PC-3 (cell line): ENCODE data around the gene DPYSL3. TPM values are rescaled to one million over a fixed set of nuclear protein-coding genes. Genes with fewer than 3 reads are reported as not detected.

Experiments
- ATAC-seq: fragments of 200-7000 bp; cut with Tn5 transposase; 2 replicates; pipeline ENCODE4 v1.9.1; 2020; ENCODE audit warnings: mild to moderate bottlenecking, moderate library complexity
- BruUV-seq: library from RNA; stranded (reverse); fragments of 400-500 nt; replicated peaks from 2 replicates; lab custom pipeline; 2021; lab: Mats Ljungman, UMichigan
- CTCF ChIA-PET: fragments of 300-600 bp; sonication (Branson Sonifier 250); formaldehyde crosslinking; loops from one replicate; lab custom pipeline; 2022; ENCODE audit warnings: antibody characterized with exemption; lab: Charles Lee
- POLR2A ChIA-PET: fragments of 300-600 bp; sonication (Branson Sonifier 250); formaldehyde crosslinking; loops from one replicate; lab custom pipeline; 2022; ENCODE audit warnings: antibody characterized with exemption; ENCODE audit not compliant: unreplicated experiment; lab: Charles Lee
- DNase-seq: peaks from one replicate; pipeline ENCODE4 v3.0.0-alpha.2; 2015
- H2AFZ ChIP-seq: fragments of 300-600 bp; sonication (generic); 2 replicates; pipeline ENCODE4 v1.6.0; 2016; ENCODE audit warnings: antibody characterized with exemption, low read length
- H3F3A ChIP-seq: fragments of 300-600 bp; sonication (generic); one replicate; pipeline ENCODE4 v1.6.0; 2017; ENCODE audit warnings: antibody characterized with exemption, low read length, control low read depth, mild to moderate bottlenecking; ENCODE audit not compliant: unreplicated experiment
- H3K27ac ChIP-seq: fragments of 300-600 bp; sonication (generic); 2 replicates; pipeline ENCODE4 v1.5.1; 2016; ENCODE audit warnings: mild to moderate bottlenecking, low read length
- H3K27me3 ChIP-seq: fragments of 300-600 bp; sonication (generic); 2 replicates; pipeline ENCODE4 v1.6.1; 2016; ENCODE audit warnings: low read length, mixed read lengths
- H3K36me3 ChIP-seq: fragments of 300-600 bp; sonication (generic); 2 replicates; pipeline ENCODE4 v1.6.1; 2016; ENCODE audit warnings: low read depth, mixed run types, low read length, mixed read lengths
- H3K4me1 ChIP-seq: fragments of 300-600 bp; sonication (generic); 2 replicates; pipeline ENCODE4 v1.5.1; 2016; ENCODE audit warnings: low read length; ENCODE audit not compliant: insufficient read depth
- H3K4me2 ChIP-seq: fragments of 300-600 bp; sonication (generic); 2 replicates; pipeline ENCODE4 v1.6.0; 2016; ENCODE audit warnings: low read length
- H3K4me3 ChIP-seq: fragments of 300-600 bp; sonication (generic); 2 replicates; pipeline ENCODE4 v1.5.1; 2016; ENCODE audit warnings: mild to moderate bottlenecking, low read length, mixed read lengths
- H3K79me2 ChIP-seq: fragments of 300-600 bp; sonication (generic); 2 replicates; pipeline ENCODE4 v1.6.1; 2017; ENCODE audit warnings: low read length, mixed read lengths
- H3K9ac ChIP-seq: fragments of 300-600 bp; sonication (generic); 2 replicates; pipeline ENCODE4 v1.6.0; 2016; ENCODE audit warnings: mild to moderate bottlenecking, low read length
- H3K9me2 ChIP-seq: fragments of 300-600 bp; sonication (generic); replicated peaks from 2 replicates; pipeline ENCODE4 v1.6.1; 2016; ENCODE audit warnings: mixed run types, low read length, mixed read lengths
- H3K9me3 ChIP-seq: fragments of 300-600 bp; sonication (generic); 2 replicates; pipeline ENCODE4 v1.6.1; 2016; ENCODE audit warnings: low read length, mixed read lengths
- H4K20me1 ChIP-seq: fragments of 300-600 bp; sonication (generic); 2 replicates; pipeline ENCODE4 v1.6.1; 2016; ENCODE audit warnings: low read length, mixed read lengths
- EZH2 ChIP-seq: fragments of 300-600 bp; sonication (generic); IDR thresholded peaks from one replicate; pipeline ENCODE4 v1.6.1; 2017; ENCODE audit warnings: antibody characterized with exemption, mild to moderate bottlenecking, low read length; ENCODE audit not compliant: unreplicated experiment
- EZH2phosphoT487 ChIP-seq: fragments of 300-600 bp; sonication (generic); IDR thresholded peaks from 2 replicates; pipeline ENCODE4 v1.6.1; 2018; ENCODE audit warnings: mild to moderate bottlenecking, antibody characterized with exemption, low read length, borderline replicate concordance
- intact Hi-C: fragments of 100-400 bp; cut with micrococcal nuclease; formaldehyde crosslinking; loops from 2 replicates; pipeline ENCODE4 v1.9.0; 2023
- total RNA-seq: library from RNA; depleted of rRNA; stranded (reverse); fragments of >200 nt; gene quantifications from 2 replicates; pipeline ENCODE4 v1.2.3, GENCODE V29; 2014
- TF ChIP-seq, protein P1 (sequence below): fragments of 300-600 bp; sonication (generic); conservative IDR thresholded peaks from 2 replicates; pipeline ENCODE4 v1.5.1; 2017; ENCODE audit warnings: antibody characterized with exemption, low read depth, mild to moderate bottlenecking, low read length

The DPYSL3 gene
- total RNA-seq, 1 experiment from 2014 or later = 20.6 TPM

- Histone ChIP-seq H3K27ac (no peak overlapping the region), H3K4me2 (no peak overlapping the region), H3K9me2 (no peaks in the 10 kb centered on the region), H4K20me1 (no peaks in the 10 kb centered on the region), H3K9ac (no peak overlapping the region), H3K27me3 (no peaks in the 10 kb centered on the region), H3K79me2 (no peaks in the 10 kb centered on the region), H3K4me3 (no peak overlapping the region), H2AFZ (no peak overlapping the region), H3K36me3 (no peaks in the 10 kb centered on the region), H3K4me1 (peaks cover 17% of the 10 kb centered on the region), H3K9me3 (no peaks in the 10 kb centered on the region), H3F3A (no peaks in the 10 kb centered on the region)
- DNase-seq (no peak), ATAC-seq (no peak)
- no TSS peak for BruUV-seq
- CTCF ChIA-PET = no interaction called here
- POLR2A ChIA-PET = no interaction called here
- intact Hi-C loops = no loop called here
- TF ChIP-seq EZH2 (no peak), EZH2phosphoT487 (no peak)
- TF ChIP-seq, protein P1, sequence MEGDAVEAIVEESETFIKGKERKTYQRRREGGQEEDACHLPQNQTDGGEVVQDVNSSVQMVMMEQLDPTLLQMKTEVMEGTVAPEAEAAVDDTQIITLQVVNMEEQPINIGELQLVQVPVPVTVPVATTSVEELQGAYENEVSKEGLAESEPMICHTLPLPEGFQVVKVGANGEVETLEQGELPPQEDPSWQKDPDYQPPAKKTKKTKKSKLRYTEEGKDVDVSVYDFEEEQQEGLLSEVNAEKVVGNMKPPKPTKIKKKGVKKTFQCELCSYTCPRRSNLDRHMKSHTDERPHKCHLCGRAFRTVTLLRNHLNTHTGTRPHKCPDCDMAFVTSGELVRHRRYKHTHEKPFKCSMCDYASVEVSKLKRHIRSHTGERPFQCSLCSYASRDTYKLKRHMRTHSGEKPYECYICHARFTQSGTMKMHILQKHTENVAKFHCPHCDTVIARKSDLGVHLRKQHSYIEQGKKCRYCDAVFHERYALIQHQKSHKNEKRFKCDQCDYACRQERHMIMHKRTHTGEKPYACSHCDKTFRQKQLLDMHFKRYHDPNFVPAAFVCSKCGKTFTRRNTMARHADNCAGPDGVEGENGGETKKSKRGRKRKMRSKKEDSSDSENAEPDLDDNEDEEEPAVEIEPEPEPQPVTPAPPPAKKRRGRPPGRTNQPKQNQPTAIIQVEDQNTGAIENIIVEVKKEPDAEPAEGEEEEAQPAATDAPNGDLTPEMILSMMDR = no peak
Observed at GRCh38 chr5:147400126-147400809, 109.6 kb downstream of the DPYSL3 start.

DNA sequence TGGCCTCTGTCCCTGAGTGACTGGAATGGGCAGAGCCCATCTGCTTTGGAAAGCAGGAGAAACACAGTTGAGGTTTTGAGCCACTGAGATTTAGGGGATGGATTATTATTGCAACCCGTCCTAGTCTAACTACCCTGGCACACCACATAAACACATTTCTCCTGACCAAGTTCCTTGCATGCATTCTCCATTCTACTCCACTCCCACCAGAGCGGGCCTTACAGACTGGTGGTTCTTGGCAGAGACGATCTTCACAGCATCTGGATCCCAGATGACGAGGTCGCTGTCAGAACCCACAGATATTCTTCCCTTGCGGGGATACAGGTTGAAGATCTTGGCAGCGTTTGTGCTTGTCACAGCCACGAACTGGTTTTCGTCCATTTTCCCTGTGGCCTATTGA, 111.0 kb downstream of the DPYSL3 start:
- no peaks in the 10 kb centered on the region for H3F3A ChIP-seq

GRCh38 chr5:147397616-147398015, 112.3 kb downstream of the DPYSL3 start:
- intact Hi-C loops = no loop called here
- no peaks in the 10 kb centered on the region for H3K79me2 ChIP-seq
- no peak overlapping the region for H3K9ac ChIP-seq
- H3F3A ChIP-seq = no peaks in the 10 kb centered on the region
- H3K27me3 ChIP-seq = no peaks in the 10 kb centered on the region
- no peaks in the 10 kb centered on the region for H4K20me1 ChIP-seq
- CTCF ChIA-PET = no interaction called here
- no peak overlapping the region for H3K4me2 ChIP-seq
- H3K9me3 ChIP-seq = no peaks in the 10 kb centered on the region
- no TSS peak for BruUV-seq
- H2AFZ ChIP-seq = no peak overlapping the region
- no peak overlapping the region for H3K27ac ChIP-seq
- no peaks in the 10 kb centered on the region for H3K4me1 ChIP-seq
- no peak for DNase-seq
- ATAC-seq = no peak
- POLR2A ChIA-PET = interaction anchor here (0.6 kb wide), 1 partner anchor 163 kb away, joined by 3 read pairs; the partner anchor contains the start of gene STK32A
- TF ChIP-seq, protein P1 = peak; percentile 19; the same call in 1 of the 2 replicates
- no peak for TF ChIP-seq EZH2phosphoT487
- TF ChIP-seq EZH2 = no peak
- H3K4me3 ChIP-seq = no peak overlapping the region
- H3K9me2 ChIP-seq = no peaks in the 10 kb centered on the region
- no peaks in the 10 kb centered on the region for H3K36me3 ChIP-seq

More for the DNA sequence above, 111.0 kb downstream of the DPYSL3 start:
- no peaks in the 10 kb centered on the region for H3K9me2 ChIP-seq
- H3K27me3 ChIP-seq = no peaks in the 10 kb centered on the region
- ATAC-seq = no peak
- H3K4me1 ChIP-seq = peaks cover 7% of the 10 kb centered on the region
- no peak overlapping the region for H3K27ac ChIP-seq
- BruUV-seq = no TSS peak
- H4K20me1 ChIP-seq = no peaks in the 10 kb centered on the region
- DNase-seq = no peak
- no peak for TF ChIP-seq EZH2
- H3K36me3 ChIP-seq = no peaks in the 10 kb centered on the region
- H3K4me2 ChIP-seq = no peak overlapping the region
- POLR2A ChIA-PET = no interaction called here
- CTCF ChIA-PET = no interaction called here
- H3K9ac ChIP-seq = no peak overlapping the region
- no peak overlapping the region for H3K4me3 ChIP-seq
- H2AFZ ChIP-seq = no peak overlapping the region
- H3K9me3 ChIP-seq = no peaks in the 10 kb centered on the region
- intact Hi-C loops = no loop called here
- no peaks in the 10 kb centered on the region for H3K79me2 ChIP-seq
